Loucy (cell line): Measurements from ENCODE around the gene RHBDD2.
"Not testable (repeated sequence)": the region's sequence is repeated elsewhere in the genome, so short reads cannot be mapped to it uniquely, and the experiment has no call there.

ENCODE experiments used
- H2AFZ ChIP-seq: fragments of 200-600 bp; sonication (generic); 2 replicates; pipeline ENCODE4 v1.6.0; 2016; ENCODE audit warnings: antibody characterized with exemption, mild to moderate bottlenecking, low read length, moderate library complexity
- H3F3A ChIP-seq: fragments of 200-600 bp; 2 replicates; pipeline ENCODE4 v1.6.0; 2016; ENCODE audit warnings: antibody characterized with exemption, low read depth, mild to moderate bottlenecking
- H3K27me3 ChIP-seq: fragments of 200-600 bp; sonication (generic); 2 replicates; pipeline ENCODE4 v1.6.1; 2014; ENCODE audit warnings: low read length, mild to moderate bottlenecking; ENCODE audit not compliant: insufficient read depth, poor library complexity, severe bottlenecking
- H3K36me3 ChIP-seq: fragments of 200-600 bp; sonication (generic); 2 replicates; pipeline ENCODE4 v1.6.1; 2016; ENCODE audit warnings: low read length; ENCODE audit not compliant: insufficient read depth
- H3K4me1 ChIP-seq: fragments of 200-600 bp; sonication (generic); 2 replicates; pipeline ENCODE4 v1.5.1; 2014; ENCODE audit warnings: low read length, mild to moderate bottlenecking; ENCODE audit not compliant: insufficient read depth, poor library complexity, severe bottlenecking
- H3K4me2 ChIP-seq: fragments of 200-600 bp; sonication (generic); 2 replicates; pipeline ENCODE4 v1.6.0; 2014; ENCODE audit warnings: antibody characterized with exemption, low read length, low read depth, mild to moderate bottlenecking; ENCODE audit not compliant: poor library complexity, severe bottlenecking
- H3K4me3 ChIP-seq: fragments of 200-600 bp; sonication (generic); 2 replicates; pipeline ENCODE4 v1.5.1; 2014; ENCODE audit warnings: low read length, mild to moderate bottlenecking, mixed read lengths; ENCODE audit not compliant: poor library complexity, severe bottlenecking
- H3K79me2 ChIP-seq: fragments of 200-600 bp; sonication (generic); 2 replicates; pipeline ENCODE4 v1.6.1; 2014; ENCODE audit warnings: low read length; ENCODE audit not compliant: insufficient read depth
- H3K9ac ChIP-seq: fragments of 200-600 bp; sonication (generic); 2 replicates; pipeline ENCODE4 v1.6.0; 2014; ENCODE audit warnings: mild to moderate bottlenecking, low read depth, low read length, moderate library complexity; ENCODE audit not compliant: poor library complexity, severe bottlenecking
- H3K9me2 ChIP-seq: fragments of 200-600 bp; sonication (generic); replicated peaks from 2 replicates; pipeline ENCODE4 v1.6.1; 2016; ENCODE audit warnings: low read depth, low read length, mixed read lengths
- H3K9me3 ChIP-seq: fragments of 200-600 bp; sonication (generic); 2 replicates; pipeline ENCODE4 v1.6.1; 2014; ENCODE audit warnings: mild to moderate bottlenecking, antibody characterized with exemption, low read length, low read depth; ENCODE audit not compliant: insufficient read depth
- H4K20me1 ChIP-seq: fragments of 200-600 bp; sonication (generic); 2 replicates; pipeline ENCODE4 v1.6.0; 2014; ENCODE audit warnings: antibody characterized with exemption, low read length, mild to moderate bottlenecking; ENCODE audit not compliant: insufficient read depth, poor library complexity, severe bottlenecking
- CTCF ChIP-seq: fragments of 200-600 bp; sonication (generic); conservative IDR thresholded peaks from 2 replicates; pipeline ENCODE4 v1.5.1; 2014; ENCODE audit warnings: mild to moderate bottlenecking, antibody characterized with exemption, low read length
- EZH2phosphoT487 ChIP-seq: fragments of 200-600 bp; IDR thresholded peaks from 2 replicates; pipeline ENCODE4 v1.6.1; 2018; ENCODE audit warnings: antibody characterized with exemption, mild to moderate bottlenecking, moderate library complexity, borderline replicate concordance

Gene RHBDD2

GRCh38 chr7:75835688-75836285, 43.0 kb upstream of the RHBDD2 start:
- no peak overlapping the region for H2AFZ ChIP-seq
- TF ChIP-seq CTCF (no peak), EZH2phosphoT487 (no peak)
- H3K36me3 ChIP-seq = no peaks in the 10 kb centered on the region
- H3K9me2 ChIP-seq = no peaks in the 10 kb centered on the region
- no peaks in the 10 kb centered on the region for H3K9me3 ChIP-seq
- H3K9ac ChIP-seq = no peak overlapping the region
- no peaks in the 10 kb centered on the region for H3K27me3 ChIP-seq
- H3K4me1 ChIP-seq = no peaks in the 10 kb centered on the region
- H3F3A ChIP-seq = no peaks in the 10 kb centered on the region
- no peaks in the 10 kb centered on the region for H4K20me1 ChIP-seq
- no peak overlapping the region for H3K4me2 ChIP-seq
- no peaks in the 10 kb centered on the region for H3K79me2 ChIP-seq
- H3K4me3 ChIP-seq = no peak overlapping the region

- H3K4me3 ChIP-seq = no peak overlapping the region
- no peaks in the 10 kb centered on the region for H3K9me3 ChIP-seq
- no peaks in the 10 kb centered on the region for H3K4me1 ChIP-seq
- no peaks in the 10 kb centered on the region for H4K20me1 ChIP-seq
- no peaks in the 10 kb centered on the region for H3F3A ChIP-seq
- H3K9ac ChIP-seq = no peak overlapping the region
- no peak overlapping the region for H2AFZ ChIP-seq
- no peaks in the 10 kb centered on the region for H3K79me2 ChIP-seq
- no peak overlapping the region for H3K4me2 ChIP-seq
- no peaks in the 10 kb centered on the region for H3K9me2 ChIP-seq
- TF ChIP-seq CTCF (no peak), EZH2phosphoT487 (no peak)
- H3K27me3 ChIP-seq = no peaks in the 10 kb centered on the region
- no peaks in the 10 kb centered on the region for H3K36me3 ChIP-seq
Measured at GRCh38 chr7:75836798-75837197, 42.0 kb upstream of the RHBDD2 start.

GRCh38 chr7:75838281-75838930, 40.4 kb upstream of the RHBDD2 start:
- H3K4me3 ChIP-seq, H3K27me3 ChIP-seq, H3F3A ChIP-seq, H3K9me3 ChIP-seq, H3K79me2 ChIP-seq, H3K4me1 ChIP-seq, H3K36me3 ChIP-seq, H3K4me2 ChIP-seq, H2AFZ ChIP-seq, H3K9ac ChIP-seq, H3K9me2 ChIP-seq, H4K20me1 ChIP-seq: not testable (repeated sequence)

GRCh38 chr7:75840029-75840428, 38.8 kb upstream of the RHBDD2 start:
- Histone ChIP-seq H3F3A (no peaks in the 10 kb centered on the region), H4K20me1 (no peaks in the 10 kb centered on the region), H3K36me3 (no peaks in the 10 kb centered on the region), H2AFZ (no peak overlapping the region), H3K4me2 (no peak overlapping the region), H3K9ac (no peak overlapping the region), H3K9me2 (no peaks in the 10 kb centered on the region), H3K27me3 (no peaks in the 10 kb centered on the region), H3K79me2 (no peaks in the 10 kb centered on the region), H3K4me1 (no peaks in the 10 kb centered on the region), H3K4me3 (no peak overlapping the region), H3K9me3 (no peaks in the 10 kb centered on the region)
- TF ChIP-seq EZH2phosphoT487 = no peak
- TF ChIP-seq CTCF = no peak
